NAMALWA (cell line): ENCODE measurements around the gene PTPRH.
"Not testable (repeated sequence)": the region's sequence is repeated elsewhere in the genome, so short reads cannot be mapped to it uniquely, and the experiment has no call there.

Source experiments
- DNase-seq: peaks from one replicate; pipeline ENCODE4 v3.0.0-alpha.2; 2015; ENCODE audit warnings: low spot score

The PTPRH gene

DNA sequence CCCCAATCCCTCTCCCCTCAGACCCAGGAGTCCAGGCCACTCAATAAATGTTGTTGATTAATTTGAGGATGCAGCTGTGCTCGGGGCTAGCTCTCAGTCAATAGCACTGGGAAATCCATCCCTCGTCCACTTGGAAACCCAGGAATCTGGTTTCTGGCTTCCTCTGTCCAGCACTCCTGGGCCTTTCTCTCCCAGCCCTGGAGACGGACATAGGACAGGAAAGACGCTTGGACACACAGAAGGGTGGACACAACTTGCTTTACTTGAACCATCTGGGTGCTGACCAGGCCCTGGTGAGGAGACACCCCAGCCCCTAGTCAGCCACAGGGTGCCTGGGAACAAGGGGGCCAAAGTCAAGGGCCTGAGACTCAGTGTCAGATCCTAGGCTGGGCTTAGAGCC lies 50.9 kb downstream of the PTPRH start:
- DNase-seq: no peak

DNA sequence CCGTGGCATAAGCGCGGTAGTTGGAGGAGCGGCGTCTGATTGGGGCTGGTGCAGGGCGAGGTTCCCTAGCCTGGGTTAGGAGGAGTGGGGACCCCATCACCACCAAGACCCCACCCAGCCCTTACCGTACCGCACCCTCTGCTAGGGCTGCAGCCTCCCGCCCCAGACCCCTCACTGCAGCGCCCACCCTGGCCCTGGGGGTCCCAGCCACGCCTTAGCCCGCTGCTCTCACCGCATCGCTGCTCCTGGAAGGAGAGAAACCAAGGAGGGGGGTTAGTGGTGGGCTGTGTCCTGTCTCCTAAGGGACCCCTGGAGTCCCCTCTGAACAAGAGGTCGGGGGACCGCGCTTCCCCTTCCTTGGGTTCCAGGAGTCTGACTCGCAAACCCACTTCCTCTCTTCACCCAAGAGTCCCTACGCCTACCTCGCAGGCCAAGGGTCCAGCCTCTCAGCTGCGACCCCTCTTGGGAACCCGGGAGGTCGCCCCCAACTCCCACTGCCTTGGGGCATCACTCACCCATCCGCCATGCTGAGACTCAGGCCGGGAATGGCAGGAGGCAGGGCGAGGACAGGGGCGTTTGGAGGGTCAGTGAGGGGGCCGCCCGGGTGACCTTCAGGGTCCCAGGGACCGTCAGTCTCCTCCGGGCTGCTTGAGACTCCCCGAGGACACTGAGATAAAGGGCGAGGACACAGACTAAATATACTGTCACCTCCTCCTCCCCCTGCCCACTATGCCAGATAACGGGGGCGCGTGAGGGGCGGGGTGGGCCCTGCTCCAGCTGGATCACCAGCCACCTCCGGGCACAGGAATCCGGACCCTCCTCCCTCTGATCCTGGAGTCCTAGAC lies 52.0 kb downstream of the PTPRH start, which contains the start of gene TNNI3:
Gene TNNI3, minus strand, starts transcription at position 669 of the 845 bp plus-strand sequence. Its CDS starts 143 bp downstream, at position 526.
- DNase-seq: no peak

DNA sequence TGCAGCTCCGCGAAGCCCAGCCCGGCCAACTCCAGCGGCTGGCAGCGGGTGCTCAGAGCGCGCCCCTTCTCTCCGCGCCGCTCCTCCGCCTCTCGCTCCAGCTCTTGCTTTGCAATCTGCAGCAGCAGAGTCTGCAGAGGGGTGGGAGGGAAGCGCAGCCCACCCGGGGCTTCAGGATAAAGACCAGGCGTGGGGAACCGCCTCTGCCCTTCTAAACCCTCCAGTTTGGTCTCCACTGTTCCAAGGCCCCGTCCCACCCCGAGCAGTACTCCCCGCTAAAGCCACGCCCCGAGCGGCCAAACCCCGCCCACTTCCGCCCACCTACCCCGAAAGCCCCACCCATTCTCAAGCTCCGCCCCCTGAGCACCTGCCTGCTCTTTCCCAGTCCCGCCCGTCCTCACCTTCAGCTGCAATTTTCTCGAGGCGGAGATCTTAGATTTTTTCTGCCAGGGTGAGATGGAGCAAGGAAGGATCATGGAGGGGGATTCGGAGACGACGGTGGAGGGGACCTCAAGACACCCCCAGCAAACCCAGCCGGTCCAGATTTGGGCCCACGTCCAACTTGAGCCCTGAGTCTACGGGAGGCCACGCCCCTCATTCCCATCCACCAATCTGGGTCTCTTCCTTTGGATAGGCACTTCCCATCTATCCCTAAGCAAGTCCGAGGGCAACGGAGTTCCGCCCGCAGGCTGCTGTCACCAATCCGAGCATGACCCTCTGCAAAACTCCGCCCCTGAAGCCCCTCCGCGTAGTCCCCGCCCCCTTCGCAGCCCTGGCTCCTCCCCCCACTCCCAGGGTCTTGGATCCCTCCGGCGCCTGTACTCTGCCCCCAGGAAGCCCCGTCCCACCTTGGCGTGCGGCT lies 52.9 kb downstream of the PTPRH start:
- peak; percentile 59 for DNase-seq

DNA sequence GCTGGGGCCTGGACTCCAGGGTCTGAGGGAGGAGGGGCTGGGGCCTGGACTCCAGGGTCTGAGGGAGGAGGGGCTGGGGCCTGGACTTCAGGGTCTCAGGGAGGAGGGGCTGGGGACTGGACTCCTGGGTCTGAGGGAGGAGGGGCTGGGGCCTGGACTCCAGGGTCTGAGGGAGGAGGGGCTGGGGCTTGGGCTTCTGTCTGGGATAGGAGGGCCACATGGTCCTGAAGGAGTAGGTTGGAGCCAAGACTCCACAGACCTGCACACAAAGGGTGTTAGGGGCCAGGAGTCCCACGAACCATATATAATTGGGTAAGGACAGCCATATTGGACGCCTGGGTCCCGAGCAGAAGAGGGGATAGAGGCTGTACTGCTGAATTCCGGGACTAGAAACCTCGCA lies 53.5 kb downstream of the PTPRH start:
- not testable (repeated sequence) for DNase-seq

DNA sequence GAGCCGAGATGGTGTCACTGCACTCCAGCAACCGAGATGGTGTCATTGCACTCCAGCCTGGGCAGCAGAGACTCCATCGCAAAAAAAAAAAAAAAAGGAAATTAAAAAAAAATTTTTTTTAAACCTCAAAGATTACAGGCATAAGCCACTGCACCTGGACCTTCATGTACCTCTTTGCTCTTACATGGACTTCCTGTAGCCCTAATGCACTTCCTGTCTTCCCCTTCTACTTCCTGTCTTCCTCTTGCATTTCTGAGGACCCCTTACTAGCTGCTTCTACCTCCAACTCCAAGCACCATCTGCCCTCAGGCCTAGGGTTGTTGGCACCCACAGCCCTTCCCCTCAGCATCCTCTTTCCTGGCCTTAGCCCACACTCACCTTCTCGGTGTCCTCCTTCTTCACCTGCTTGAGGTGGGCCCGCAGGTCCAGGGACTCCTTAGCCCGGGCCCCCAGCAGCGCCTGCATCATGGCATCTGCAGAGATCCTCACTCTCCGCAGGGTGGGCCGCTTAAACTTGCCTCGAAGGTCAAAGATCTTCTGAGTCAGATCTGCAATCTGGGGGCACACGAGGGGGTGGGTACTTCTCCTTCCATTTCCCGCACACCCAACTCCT lies 55.5 kb downstream of the PTPRH start:
- DNase-seq: peak; percentile 38

DNA sequence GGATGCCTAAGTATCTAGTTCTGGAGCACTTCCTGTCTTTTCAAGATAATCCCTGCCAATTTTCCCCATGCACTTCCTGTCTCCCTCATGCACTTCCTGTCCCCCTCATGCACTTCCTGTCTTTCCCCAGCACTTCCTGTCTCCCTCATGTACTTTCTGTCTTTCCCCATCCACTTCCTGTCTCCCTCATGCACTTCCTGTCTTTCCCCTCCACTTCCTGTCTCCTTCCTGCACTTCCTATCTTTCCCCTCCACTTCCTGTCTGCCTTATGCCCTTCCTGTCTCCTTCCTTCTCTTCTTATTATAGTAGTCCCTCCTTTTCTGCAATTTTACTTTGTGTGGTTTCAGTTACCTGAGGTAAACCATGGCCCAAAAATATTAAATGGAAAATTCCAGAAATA lies 57.3 kb downstream of the PTPRH start:
- no peak for DNase-seq

DNA sequence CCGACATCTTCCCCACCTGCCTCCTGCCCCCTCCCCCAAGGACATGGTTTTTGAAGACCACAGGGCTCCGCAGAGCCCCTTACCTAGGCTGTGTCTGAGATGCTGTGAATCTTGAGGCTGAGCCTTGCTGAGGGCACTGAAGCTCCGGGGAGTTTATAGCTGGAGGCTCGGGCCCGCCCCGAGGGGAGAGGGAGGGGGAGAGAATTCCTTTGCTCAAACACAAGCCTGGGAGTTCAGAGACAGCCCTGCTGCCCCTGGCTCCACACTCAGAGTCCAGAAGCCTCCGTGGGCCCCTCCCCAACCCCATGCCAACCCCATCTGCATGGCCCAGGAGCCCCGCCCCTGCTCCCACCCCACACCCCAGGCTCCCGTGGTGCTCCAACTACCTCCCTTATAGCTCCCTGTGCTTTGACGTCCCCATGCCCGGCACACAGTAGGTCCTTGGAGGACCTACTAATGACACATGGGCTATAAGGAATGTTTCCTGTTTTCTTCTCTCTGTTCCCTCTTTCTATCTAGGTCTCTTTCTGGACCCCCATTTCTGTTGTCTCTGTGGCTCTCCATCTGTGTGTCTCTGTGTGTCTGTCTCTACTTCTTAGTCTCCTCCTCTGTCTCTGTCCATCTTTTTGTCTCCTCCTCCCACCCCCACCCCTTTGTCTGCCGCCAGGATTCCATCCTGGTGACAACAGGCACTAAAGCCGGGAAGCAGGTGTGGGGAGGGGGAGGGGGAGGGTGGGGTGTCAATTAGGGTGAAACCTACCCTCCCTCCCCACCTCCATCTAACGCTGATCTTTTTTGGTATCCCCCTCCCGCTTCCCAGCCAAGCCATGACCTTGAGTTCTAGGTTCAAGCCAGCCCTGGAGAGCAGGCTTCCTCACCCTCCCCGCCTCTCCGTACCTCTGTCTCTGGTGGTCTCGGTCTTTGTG lies 60.0 kb downstream of the PTPRH start, which contains the start of gene TNNT1:
Gene TNNT1, minus strand, starts transcription at position 129 of the 926 bp plus-strand sequence. CDS start 2,049 bp downstream, outside the sequence.
- no peak for DNase-seq

DNA sequence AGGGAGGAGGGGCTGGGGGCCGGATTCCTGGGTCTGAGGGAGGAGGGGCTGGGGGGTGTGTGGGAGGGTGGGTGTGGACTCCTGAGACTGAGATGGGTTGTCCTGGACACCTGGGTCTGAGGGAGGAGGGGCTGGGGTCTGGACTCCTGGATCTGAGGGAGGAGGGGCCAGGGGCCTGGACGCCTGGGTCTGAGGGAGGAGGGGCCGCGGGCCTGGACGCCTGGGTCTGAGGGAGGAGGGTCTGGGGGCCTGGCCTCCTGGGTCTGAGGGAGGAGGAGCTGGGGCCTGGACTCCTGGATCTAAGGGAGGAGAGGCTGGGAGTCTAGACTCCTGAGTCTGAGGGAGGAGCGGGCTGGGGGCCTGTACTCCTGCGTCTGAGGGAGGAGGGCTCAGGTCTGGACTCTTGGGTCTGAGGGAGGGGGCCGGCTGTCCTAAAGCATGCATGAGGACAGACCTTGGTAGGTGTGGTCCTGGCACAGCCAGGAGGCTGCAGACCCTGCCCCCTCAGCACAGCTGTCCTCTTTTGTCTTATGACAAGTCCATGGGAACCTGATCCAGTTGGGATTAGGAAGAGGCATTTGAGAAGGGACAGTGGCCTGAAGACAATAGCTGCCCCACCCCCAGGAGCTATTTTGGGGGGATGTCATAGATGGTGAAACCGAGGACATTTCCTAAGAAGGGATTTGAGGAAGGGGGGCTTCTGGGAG lies 61.6 kb downstream of the PTPRH start:
- no peak for DNase-seq

DNA sequence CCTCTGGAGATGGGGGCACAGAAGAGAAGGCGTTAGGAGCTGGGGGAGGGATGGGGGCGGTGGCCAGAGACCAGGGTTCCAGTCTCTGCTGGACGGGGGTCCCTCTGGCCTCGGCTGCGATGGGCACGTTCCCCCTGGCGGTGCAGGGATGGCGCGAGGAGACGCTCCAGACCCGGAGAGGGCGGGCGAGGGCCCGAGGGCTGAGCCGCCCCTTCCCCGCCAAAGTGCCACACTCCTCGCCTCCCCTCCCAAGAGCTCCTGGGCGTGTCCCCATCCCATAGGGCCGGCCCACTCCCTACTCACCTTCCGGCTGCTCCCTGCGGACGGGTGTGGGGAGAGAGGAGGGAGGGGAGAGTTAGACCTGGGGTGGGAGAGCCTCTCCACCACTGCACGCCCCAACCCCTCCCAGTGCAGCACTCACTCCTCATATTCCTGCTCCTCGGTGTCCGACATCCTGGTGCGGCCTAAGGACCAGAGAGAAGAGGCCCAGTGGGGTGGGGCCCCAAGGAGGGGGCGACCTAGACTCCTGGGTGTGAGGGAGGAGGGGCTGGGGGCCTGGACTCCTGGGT lies 62.5 kb downstream of the PTPRH start:
- no peak for DNase-seq

DNA sequence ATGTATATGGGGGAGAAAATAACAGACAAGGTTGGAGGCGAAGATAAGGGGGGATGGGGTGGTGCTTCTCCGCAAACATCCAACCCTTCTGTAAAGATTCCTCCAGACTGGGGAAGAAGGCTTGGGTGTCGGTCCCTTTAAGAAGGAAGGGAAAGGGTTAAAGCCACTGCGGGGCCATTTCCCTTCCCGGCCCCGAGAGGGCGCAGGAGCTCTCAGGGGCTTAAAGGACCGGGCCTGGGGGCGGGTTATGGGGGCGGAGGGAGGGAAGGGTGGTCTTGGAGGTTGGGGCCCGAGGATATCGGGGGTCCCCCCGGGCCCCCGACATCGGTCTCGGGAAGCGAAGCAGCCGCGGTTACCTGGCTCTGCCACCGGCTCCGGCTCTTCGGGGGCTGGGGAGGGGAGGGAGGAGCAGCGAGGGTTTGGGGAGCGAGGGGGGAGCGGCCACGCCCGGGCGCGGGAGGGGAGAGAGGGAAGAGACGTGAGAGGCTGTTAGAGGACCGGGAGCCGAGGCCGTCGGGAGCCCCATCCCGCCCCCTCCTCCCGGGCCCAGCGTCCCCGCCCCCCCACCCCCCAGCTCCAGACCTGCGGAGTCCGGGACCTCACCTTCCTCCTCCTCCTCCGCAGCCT lies 63.1 kb downstream of the PTPRH start:
- peak; percentile 67 for DNase-seq

DNA sequence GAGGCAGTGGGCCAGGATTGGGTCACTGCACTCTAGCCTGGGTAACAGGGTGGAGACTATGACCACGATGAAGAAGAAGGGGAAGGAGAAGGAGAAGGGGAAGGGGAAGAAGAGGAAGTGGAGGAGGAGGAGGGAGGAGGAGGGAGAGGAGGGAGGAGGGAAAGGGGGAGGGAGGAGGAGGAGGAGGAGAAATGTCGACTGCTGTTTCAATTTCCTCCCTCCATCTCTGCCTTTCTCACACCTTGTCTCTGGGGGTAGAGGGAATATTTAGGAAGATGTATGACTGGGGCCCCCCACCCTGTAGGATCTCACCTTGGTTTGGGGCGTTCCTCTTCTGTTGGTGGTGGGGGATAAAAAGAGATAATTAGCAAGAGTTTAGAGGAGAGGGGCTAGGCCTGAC lies 64.1 kb downstream of the PTPRH start:
- DNase-seq: no peak

DNA sequence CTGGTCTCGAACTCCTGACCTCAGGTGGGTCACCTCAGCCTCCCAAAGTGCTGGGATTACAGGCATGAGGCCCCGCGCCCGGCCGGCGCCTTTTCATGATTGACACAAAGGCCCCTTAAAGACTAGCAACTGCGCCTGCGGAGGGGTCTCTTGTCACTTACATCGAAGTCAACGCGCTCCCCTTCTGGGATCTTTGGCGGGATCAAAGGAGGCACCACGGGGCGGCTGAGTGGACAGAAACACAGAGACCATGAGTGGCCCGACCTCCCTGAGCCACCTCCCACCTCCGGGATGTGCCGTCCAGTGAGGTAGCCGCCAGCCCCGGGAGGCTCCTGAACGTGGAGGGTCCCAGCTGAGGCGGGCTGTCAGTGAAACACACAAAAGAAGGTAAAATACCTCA lies 67.6 kb downstream of the PTPRH start:
- DNase-seq: no peak

DNA sequence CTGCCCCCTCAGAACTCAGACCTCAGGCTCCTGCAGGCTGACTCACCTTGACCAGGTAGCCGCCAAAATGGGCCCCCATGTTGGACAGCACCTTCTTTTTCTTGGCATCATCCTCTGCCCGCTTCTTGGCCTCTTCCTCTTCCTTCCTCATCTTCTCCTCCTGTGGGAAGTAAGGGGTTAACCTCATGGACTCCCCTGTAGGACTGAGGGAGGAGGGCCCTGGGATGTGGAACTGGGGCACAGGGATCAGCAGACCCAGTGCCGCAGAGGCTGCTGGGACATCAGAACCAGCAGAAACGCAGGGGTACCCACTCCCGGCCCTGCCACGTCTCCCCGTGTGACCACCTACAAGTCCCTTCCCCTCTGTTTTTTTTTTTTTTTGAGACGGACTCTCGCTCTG lies 71.4 kb downstream of the PTPRH start:
- DNase-seq: no peak

DNA sequence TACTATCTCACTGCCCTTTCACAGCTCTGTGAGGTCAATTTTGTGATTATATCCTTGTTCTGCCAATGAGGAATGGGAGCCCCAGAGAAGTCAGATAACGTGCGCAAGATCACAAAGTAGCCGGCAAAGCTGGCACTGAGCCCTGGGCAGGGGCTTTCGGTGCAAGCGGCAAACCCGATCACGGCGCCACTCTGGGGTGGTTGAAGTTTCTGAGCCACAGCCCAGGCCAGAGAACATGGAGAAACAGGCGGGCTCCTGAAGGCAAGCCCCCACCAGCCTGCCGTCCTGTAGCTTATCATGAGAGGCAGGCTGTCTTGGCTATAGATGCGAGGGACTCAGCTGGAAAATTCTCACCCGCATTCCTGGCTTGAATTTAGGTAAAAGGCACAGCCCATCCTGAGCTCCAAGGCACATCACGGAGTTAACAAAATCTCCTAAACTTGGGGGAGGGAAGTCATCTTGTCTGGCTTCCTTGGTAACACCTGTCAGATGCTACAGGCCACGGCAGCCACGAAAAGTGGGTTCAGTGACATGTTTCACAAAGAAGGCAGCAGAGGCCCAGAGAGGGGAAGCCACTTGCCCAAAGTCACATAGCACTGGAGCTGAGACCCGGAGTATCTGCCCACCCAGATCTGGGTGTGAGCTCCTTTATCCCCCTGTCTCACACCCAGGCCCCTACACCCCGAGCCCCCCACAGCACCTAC lies 72.8 kb downstream of the PTPRH start:
- no peak for DNase-seq

DNA sequence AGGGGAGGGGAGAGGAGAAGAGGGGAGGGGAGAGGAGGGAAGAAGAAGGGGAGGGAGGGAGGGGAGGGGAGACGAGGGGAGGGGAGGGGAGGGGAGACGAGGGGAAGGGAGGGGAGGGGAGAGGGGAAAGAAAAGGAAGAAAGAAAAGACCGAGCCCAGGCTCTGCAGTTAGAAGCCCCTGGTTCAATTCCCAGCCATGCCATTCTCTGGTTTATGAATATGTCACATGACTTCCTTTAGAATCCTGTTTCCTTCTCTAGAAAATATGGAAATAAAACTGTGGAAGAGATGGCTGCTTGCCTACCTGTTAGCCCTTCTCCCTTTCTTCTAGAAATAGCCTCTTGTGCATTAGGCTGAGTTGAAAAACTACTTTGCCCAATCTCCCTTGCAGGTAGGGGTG lies 74.6 kb downstream of the PTPRH start:
- DNase-seq: no peak

DNA sequence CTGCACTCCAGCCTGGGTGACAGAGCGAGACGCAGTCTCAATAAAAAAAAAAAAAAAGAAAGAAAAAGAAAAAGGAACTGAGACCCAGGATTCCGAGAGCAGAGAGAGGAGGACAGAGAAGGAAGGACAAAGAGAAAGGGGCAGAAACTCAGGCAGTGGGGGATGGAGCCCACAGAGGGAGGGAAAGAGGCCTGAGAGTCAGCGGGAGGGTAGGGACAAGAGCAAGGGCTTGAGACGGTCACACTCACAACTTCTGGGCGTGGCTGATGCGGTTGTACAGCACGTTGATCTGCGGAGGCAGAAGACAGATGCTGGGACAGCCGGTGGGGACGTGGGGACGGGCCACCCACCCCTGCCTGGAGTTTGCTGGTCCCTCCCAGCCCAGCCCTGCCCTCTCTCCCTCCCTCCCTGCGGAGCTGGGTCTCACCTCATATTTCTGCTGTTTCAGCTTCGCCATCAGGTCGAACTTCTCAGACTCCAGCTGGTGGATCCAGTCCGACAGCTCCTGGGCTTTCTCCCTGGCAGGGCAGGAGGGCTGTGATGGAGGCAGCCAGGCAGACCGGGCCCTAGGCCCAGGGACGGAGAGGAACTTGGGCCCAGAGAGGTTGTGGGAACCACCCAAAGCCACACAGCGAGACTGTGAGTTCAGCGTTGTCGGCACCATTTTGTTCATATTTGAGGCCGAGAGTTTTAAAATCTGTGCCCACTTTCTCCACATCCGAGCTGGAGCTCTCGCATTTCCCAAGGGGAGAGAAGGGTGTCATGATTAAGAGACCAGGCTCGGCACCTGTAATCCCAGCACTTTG lies 75.5 kb downstream of the PTPRH start:
- no peak for DNase-seq

DNA sequence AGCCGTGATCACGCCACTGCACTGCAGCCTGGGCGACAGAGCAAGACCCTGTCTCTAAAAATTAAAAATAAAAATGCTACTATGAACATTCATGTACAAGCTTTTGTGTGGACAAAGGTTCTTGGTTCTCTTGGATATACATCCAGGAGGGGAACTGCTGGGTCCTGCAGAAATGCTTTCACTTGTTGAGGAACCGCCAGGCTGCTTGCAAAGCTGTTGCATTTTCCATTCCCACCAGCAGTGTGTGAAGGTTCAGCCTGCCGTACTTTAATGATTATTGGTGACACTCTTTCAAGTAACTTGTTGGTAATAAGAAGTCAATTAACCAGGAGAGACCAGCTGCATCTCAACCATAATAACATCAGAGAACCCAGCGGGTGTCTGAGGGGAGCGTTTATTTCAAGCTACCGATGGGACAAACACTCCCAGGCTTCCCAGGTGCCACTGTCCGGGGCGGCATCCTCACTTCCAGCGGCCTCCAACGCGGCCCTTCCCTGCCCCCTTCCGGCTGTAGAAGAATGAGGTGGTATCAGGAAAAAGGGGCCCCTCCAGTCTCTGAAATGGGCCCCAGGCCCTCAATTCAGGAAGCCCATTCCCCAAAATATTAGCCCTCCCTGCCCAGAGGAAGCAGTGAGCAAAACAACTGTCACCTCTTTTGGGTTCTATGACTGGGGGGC lies 76.7 kb downstream of the PTPRH start:
- no peak for DNase-seq

DNA sequence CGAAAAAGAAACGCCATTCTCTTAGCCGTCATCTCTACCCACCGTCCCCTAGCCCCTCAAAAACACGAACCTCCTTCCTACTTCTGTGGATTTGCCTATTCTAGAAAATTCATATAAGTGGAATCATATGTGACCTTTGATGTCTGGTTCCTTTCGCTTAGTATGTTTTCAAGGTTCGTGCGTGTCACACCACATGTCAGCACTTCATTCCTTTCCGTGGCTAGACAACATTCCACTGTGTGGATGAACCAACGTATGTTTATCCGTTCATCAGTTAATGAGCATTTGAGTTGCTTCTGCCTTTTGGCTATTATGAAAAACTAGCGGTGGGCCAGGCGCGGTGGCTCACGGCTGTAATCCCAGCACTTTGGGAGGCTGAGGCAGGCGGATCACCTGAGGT lies 77.9 kb downstream of the PTPRH start:
- DNase-seq: no peak
